ENCODE results near the gene SLC25A11. TPM values are rescaled to one million over a fixed set of nuclear protein-coding genes. Genes with fewer than 3 reads are reported as not detected.

The SLC25A11 gene
- total and polyA plus RNA-seq, 2 donors (not counting 3 experiments of a cell fraction or from before 2014, with no cell fraction given): 58.2 to 95.2 TPM

DNA sequence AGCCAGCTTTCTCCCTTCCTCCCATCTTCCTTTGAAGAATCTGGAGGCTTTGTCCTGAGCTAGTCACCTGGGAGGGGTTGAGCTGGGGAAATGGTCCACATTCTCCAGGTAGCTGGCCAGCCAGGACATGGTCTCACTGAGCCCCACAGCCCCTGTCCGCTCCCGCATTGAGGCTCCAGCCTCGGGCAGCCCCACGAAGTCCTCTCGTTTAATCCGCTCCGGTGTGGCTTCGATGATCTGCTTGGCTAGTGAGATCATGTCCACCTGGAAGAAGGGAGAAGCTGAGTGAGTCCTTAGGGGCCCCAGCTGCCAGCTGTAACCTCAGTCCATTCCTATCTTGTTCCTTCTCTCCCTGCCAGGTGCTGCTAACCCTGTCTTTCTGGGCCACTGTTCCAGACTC is 30.4 kb upstream of the SLC25A11 start:
- intact Hi-C loops (cut with micrococcal nuclease): no loop called here
- Histone ChIP-seq H3K27me3 (ENCODE audit: control insufficient read depth in 2 of 2, insufficient read depth in 2 of 2, low read length in 2 of 2) (no peaks in the 10 kb centered on the region), H3K27ac (ENCODE audit: insufficient read depth, low read depth, low read length) (no peak overlapping the region), H3K79me2 (ENCODE audit: control insufficient read depth, insufficient read depth, low read length) (peaks cover 7% of the 10 kb centered on the region), H3K9me1 (replicated peaks; ENCODE audit: control insufficient read depth, extremely low read depth, insufficient read depth, low read length) (no peaks in the 10 kb centered on the region), H3K9me3 (replicated peaks; ENCODE audit: control insufficient read depth, insufficient read depth, low read length) (no peaks in the 10 kb centered on the region), H3K9ac (replicated peaks; ENCODE audit: extremely low read depth, insufficient read depth, low read length) (no peak overlapping the region), H4K20me1 (replicated peaks; ENCODE audit: control insufficient read depth, extremely low read depth, insufficient read depth, low read length) (no peaks in the 10 kb centered on the region), H2AFZ (ENCODE audit: low read depth, low read length) (no peak overlapping the region), H3K4me3 (replicated peaks in 1 of 3; ENCODE audit: insufficient read depth in 1 of 3, low read depth in 1 of 3, low read length in 3 of 3) (no peak overlapping the region), H3K36me3 (ENCODE audit: control insufficient read depth in 2 of 2, extremely low read depth in 1 of 2, insufficient read depth in 2 of 2, low read length in 2 of 2) (peaks cover 10 to 36% of the 10 kb centered on the region in 2 experiments), H3K4me2 (ENCODE audit: insufficient read depth, low read length) (no peak overlapping the region), H3K4me1 (ENCODE audit: control insufficient read depth, extremely low read depth, insufficient read depth, low read length) (peaks cover 24% of the 10 kb centered on the region)
- BruUV-seq (replicated peaks): no TSS peak
- no peak for DNase-seq (ENCODE audit: low read depth, low spot score)
- ChIA-PET POLR2A (interaction anchor here (1.2 kb wide), 1 partner anchor 61 kb away, joined by 3 read pairs; no protein-coding TSS in a partner anchor), CTCF (interaction anchor here (0.7 to 1.8 kb wide), 3 partner anchors 11 to 61 kb away, joined by 3 to 5 read pairs (median 4); no protein-coding TSS in a partner anchor)
- TF ChIP-seq, protein P1, sequence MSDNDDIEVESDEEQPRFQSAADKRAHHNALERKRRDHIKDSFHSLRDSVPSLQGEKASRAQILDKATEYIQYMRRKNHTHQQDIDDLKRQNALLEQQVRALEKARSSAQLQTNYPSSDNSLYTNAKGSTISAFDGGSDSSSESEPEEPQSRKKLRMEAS (IDR thresholded peaks at IDR 0.05; ENCODE audit: insufficient read depth, insufficient read length): no peak
- no peak for TF ChIP-seq FOS (IDR thresholded peaks at IDR 0.05; ENCODE audit: borderline replicate concordance, insufficient read depth, low read length)
- TF ChIP-seq GATA2 (IDR thresholded peaks at IDR 0.05; ENCODE audit: insufficient read depth, insufficient read length, low read depth, low read length): no peak
- TF ChIP-seq EZH2 (IDR thresholded peaks at IDR 0.05; ENCODE audit: borderline replicate concordance, low read depth, low read length, severe bottlenecking): no peak
- TF ChIP-seq, protein P2, sequence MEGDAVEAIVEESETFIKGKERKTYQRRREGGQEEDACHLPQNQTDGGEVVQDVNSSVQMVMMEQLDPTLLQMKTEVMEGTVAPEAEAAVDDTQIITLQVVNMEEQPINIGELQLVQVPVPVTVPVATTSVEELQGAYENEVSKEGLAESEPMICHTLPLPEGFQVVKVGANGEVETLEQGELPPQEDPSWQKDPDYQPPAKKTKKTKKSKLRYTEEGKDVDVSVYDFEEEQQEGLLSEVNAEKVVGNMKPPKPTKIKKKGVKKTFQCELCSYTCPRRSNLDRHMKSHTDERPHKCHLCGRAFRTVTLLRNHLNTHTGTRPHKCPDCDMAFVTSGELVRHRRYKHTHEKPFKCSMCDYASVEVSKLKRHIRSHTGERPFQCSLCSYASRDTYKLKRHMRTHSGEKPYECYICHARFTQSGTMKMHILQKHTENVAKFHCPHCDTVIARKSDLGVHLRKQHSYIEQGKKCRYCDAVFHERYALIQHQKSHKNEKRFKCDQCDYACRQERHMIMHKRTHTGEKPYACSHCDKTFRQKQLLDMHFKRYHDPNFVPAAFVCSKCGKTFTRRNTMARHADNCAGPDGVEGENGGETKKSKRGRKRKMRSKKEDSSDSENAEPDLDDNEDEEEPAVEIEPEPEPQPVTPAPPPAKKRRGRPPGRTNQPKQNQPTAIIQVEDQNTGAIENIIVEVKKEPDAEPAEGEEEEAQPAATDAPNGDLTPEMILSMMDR (IDR thresholded peaks at IDR 0.05; ENCODE audit: extremely low read depth in 1 of 2, insufficient read depth in 1 of 2, low read depth in 1 of 2, low read length in 2 of 2): no peak
- TF ChIP-seq POLR2A (IDR thresholded peaks at IDR 0.05; ENCODE audit: low read depth, low read length): no peak
- no peak for FAIRE-seq
- dilution Hi-C loops (cut with MboI; ENCODE audit: extremely low pct_ligation_motif_present, low sequenced_read_pairs): no loop called here
